GM23248 (cell line): ENCODE data around the gene MYADML2. TPM values are rescaled to one million over a fixed set of nuclear protein-coding genes. Genes with fewer than 3 reads are reported as not detected.

Experiments used
- DNase-seq: peaks from one replicate; pipeline ENCODE4 v3.0.0-alpha.2; 2015
- H2AFZ ChIP-seq: fragments of 200-600 bp; sonication (generic); 2 replicates; pipeline ENCODE4 v1.6.1; 2016; ENCODE audit warnings: antibody characterized with exemption
- H3F3A ChIP-seq: fragments of 200-600 bp; sonication (generic); 2 replicates; pipeline ENCODE4 v1.6.1; 2016; ENCODE audit warnings: mild to moderate bottlenecking, antibody characterized with exemption, mixed run types; ENCODE audit not compliant: insufficient read depth
- H3K27ac ChIP-seq: fragments of 200-600 bp; sonication (generic); 2 replicates; pipeline ENCODE4 v1.5.1; 2016; ENCODE audit warnings: mild to moderate bottlenecking
- H3K27me3 ChIP-seq: fragments of 200-600 bp; sonication (generic); replicated peaks from 2 replicates; pipeline ENCODE4 v1.6.1; 2016; ENCODE audit warnings: mild to moderate bottlenecking; ENCODE audit not compliant: insufficient read depth
- H3K36me3 ChIP-seq: fragments of 200-600 bp; sonication (generic); 2 replicates; pipeline ENCODE4 v1.6.1; 2016; ENCODE audit warnings: low read depth, mild to moderate bottlenecking
- H3K4me1 ChIP-seq: fragments of 200-600 bp; sonication (generic); 2 replicates; pipeline ENCODE4 v1.6.1; 2016; ENCODE audit warnings: mild to moderate bottlenecking; ENCODE audit not compliant: insufficient read depth
- H3K4me2 ChIP-seq: fragments of 200-600 bp; sonication (generic); one replicate; pipeline ENCODE4 v1.6.1; 2016; ENCODE audit warnings: mild to moderate bottlenecking; ENCODE audit not compliant: unreplicated experiment
- H3K4me3 ChIP-seq: fragments of 200-600 bp; sonication (generic); 2 replicates; pipeline ENCODE4 v1.5.1; 2016; ENCODE audit warnings: mild to moderate bottlenecking
- H3K79me2 ChIP-seq: fragments of 200-600 bp; sonication (generic); 2 replicates; pipeline ENCODE4 v1.6.1; 2016; ENCODE audit warnings: mild to moderate bottlenecking; ENCODE audit not compliant: insufficient read depth
- H3K9ac ChIP-seq: fragments of 200-600 bp; sonication (generic); 2 replicates; pipeline ENCODE4 v1.6.1; 2016; ENCODE audit warnings: mild to moderate bottlenecking
- H3K9me2 ChIP-seq: fragments of 200-600 bp; sonication (generic); 2 replicates; pipeline ENCODE4 v1.6.1; 2016; ENCODE audit warnings: mixed run types, mild to moderate bottlenecking, moderate library complexity; ENCODE audit not compliant: insufficient read depth
- H3K9me3 ChIP-seq: fragments of 200-600 bp; sonication (generic); one replicate; pipeline ENCODE4 v1.6.1; 2017; ENCODE audit warnings: low read depth
- H4K20me1 ChIP-seq: fragments of 200-600 bp; sonication (generic); 2 replicates; pipeline ENCODE4 v1.6.0; 2016; ENCODE audit not compliant: insufficient read depth
- EZH2 ChIP-seq: fragments of 200-600 bp; sonication (generic); IDR thresholded peaks from 2 replicates; pipeline ENCODE4 v1.6.1; 2018; ENCODE audit warnings: antibody characterized with exemption, mild to moderate bottlenecking; ENCODE audit not compliant: insufficient read depth, poor library complexity, severe bottlenecking
- EZH2phosphoT487 ChIP-seq: fragments of 200-600 bp; sonication (generic); IDR thresholded peaks from 2 replicates; pipeline ENCODE4 v1.6.1; 2018; ENCODE audit warnings: antibody characterized with exemption, moderate library complexity, mild to moderate bottlenecking, low read depth; ENCODE audit not compliant: insufficient read depth
- WGBS, 2 experiments: methylation state at CpG; one replicate each; pipeline ENCODE4 v1.1.6; 2015 to 2017; ENCODE audit warnings: low lambda C conversion rate in 2 of 2, low coverage in 1 of 2; ENCODE audit errors: missing lambda C conversion rate in 2 of 2; 5-methylcytosine and 5-hydroxymethylcytosine counted together
- in situ Hi-C: fragments of 300-500 bp; cut with MboI; formaldehyde crosslinking; loops from 2 replicates; pipeline ENCODE4 v1.15.0; 2020
- polyA plus RNA-seq: library from polyadenylated mRNA; unstranded; fragments of >200 nt; fragmentation: Nextera tagmentation; extraction: Ambion mirVana; gene quantifications from 2 replicates; pipeline ENCODE4 v1.2.1, GENCODE V29; 2016
- total RNA-seq: library from RNA; depleted of rRNA; stranded (reverse); fragments of >200 nt; shearing (Covaris generic); gene quantifications from 2 replicates; pipeline ENCODE4 v1.2.3, GENCODE V29; 2014

The MYADML2 gene
- total and polyA plus RNA-seq, 2 experiments from 2014 or later, result not detected

DNA sequence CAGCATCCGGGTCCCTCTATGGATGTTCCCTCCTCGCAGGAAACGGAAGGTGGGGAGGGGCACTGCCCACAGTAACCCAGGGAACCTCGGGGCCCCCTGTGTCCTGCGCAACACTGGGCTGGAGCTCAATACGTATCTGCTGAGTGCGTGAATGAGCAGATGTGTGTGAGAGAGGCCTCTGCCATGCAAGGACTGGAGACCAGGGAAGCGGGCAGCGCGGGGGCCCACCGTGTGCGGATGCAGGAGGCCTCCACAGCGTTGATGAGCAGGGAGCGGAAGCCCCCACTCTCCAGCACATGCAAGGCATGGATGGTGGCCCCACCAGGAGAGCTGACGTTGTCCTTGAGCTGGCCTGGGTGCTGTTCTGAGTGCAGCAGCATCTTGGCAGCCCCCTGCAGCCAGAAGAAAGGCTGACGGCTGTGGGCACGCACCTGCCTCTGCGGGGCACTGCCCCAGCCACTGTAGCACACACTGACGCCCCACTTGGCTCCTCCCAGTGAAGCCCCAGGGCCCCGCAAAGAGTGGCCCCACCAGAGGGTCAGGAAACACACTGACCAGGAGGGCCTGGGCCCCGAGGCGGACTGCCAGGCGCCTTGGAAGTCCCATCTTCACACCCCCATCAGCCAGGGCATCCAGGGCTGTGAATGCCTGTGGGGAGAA lies 12.8 kb downstream of the MYADML2 start:
- H3K79me2 ChIP-seq, result peaks cover 16% of the 10 kb centered on the region
- no peaks in the 10 kb centered on the region for H3K9me3 ChIP-seq
- no peak overlapping the region for H3K27ac ChIP-seq
- H3K4me1 ChIP-seq, result 0 out of 2 replicates have a peak, but pooled peaks cover 7% of the 10 kb centered on the region
- no peaks in the 10 kb centered on the region for H3K36me3 ChIP-seq
- H3K9ac ChIP-seq, result no peak overlapping the region
- in situ Hi-C loops, result no loop called here
- H3K27me3 ChIP-seq, result no peaks in the 10 kb centered on the region
- no peak overlapping the region for H3K4me2 ChIP-seq
- DNase-seq, result no peak
- H2AFZ ChIP-seq, result no peak overlapping the region
- H3F3A ChIP-seq, result no peaks in the 10 kb centered on the region
- no peaks in the 10 kb centered on the region for H3K9me2 ChIP-seq
- no peaks in the 10 kb centered on the region for H4K20me1 ChIP-seq
- 94 to 96% methylated on average over 22 to 23 of the region's 23 CpGs for WGBS, 2 experiments
- no peak for TF ChIP-seq EZH2phosphoT487
- TF ChIP-seq EZH2, result no peak
- no peak overlapping the region for H3K4me3 ChIP-seq

DNA sequence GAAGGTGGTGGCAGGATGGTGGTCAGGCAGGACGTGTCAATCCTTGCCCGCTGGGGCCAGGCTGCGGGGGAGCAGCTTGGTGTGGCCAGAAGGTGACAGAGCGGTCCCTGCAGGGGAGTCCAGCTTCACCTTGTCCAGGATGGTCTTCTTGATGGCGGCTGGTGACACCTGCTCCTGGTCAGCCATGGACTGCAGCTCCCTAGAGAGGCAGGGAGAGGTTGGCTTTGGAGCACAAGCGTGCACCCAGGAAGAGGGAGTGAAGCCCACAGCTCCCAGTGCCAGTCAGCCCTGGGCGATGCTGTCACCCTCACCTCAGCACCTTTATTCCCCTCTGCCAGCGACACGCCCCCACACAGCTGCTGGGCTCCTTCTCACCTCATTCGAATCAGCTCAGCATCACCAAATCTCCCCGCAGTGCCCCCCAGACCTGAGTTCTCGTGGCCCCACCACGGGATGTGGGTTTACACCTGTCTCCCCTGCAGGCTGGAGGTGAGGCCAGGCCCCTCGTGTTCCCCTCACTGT lies 13.8 kb downstream of the MYADML2 start:
- WGBS, 2 experiments, result 90 to 93% methylated on average over 12 to 14 of the region's 14 CpGs
- Histone ChIP-seq H3K4me1 (0 out of 2 replicates have a peak, but pooled peaks cover 7% of the 10 kb centered on the region), H3K9me3 (no peaks in the 10 kb centered on the region), H3F3A (no peaks in the 10 kb centered on the region), H3K27ac (no peak overlapping the region), H3K4me2 (no peak overlapping the region), H3K27me3 (no peaks in the 10 kb centered on the region), H3K9me2 (no peaks in the 10 kb centered on the region), H3K79me2 (peaks cover 16% of the 10 kb centered on the region), H2AFZ (no peak overlapping the region), H3K9ac (no peak overlapping the region), H3K4me3 (no peak overlapping the region), H4K20me1 (no peaks in the 10 kb centered on the region), H3K36me3 (no peaks in the 10 kb centered on the region)
- no peak for DNase-seq
- in situ Hi-C loops, result no loop called here
- no peak for TF ChIP-seq EZH2phosphoT487
- no peak for TF ChIP-seq EZH2

DNA sequence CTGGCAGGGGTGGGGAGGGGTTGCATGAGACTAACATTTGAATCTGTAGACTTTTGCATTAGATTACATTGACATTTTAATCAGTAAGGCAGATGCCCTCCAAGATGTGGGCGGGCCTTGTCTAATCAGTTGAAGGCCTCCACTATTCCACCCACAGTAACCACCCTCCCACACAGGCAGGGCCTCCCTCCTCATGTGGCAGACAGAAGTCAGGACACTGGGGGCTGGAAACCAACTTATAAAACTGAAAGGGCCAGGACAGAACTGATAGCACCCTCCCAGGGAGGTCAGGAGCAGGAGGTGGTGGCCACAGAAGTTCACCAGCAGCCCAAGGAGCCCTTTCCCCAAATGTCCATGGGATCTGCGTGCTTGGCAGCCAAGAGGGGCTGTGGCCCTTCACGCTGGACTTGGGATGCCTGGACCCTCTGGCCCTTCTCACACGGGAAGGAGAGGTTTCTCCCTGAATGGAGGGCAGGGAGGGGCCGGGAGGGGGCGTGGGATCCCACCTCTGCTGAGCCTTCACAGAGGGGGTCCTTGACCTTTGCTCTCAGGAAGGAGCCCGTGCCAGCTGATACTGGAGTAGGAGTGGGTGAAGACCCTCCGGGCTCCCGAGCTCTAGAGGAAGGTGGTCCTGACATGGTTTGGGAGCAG lies 14.6 kb downstream of the MYADML2 start:
- peaks cover 16% of the 10 kb centered on the region for H3K79me2 ChIP-seq
- no peak for DNase-seq
- H3K4me1 ChIP-seq, result 0 out of 2 replicates have a peak, but pooled peaks cover 4% of the 10 kb centered on the region
- in situ Hi-C loops, result no loop called here
- H3K36me3 ChIP-seq, result no peaks in the 10 kb centered on the region
- no peak overlapping the region for H3K27ac ChIP-seq
- no peaks in the 10 kb centered on the region for H3K9me3 ChIP-seq
- H3K9me2 ChIP-seq, result no peaks in the 10 kb centered on the region
- H3K4me3 ChIP-seq, result no peak overlapping the region
- H3F3A ChIP-seq, result no peaks in the 10 kb centered on the region
- H2AFZ ChIP-seq, result no peak overlapping the region
- no peak for TF ChIP-seq EZH2
- no peak for TF ChIP-seq EZH2phosphoT487
- no peaks in the 10 kb centered on the region for H3K27me3 ChIP-seq
- WGBS, 2 experiments, result 66 to 75% methylated on average over 9 of the region's 9 CpGs
- no peaks in the 10 kb centered on the region for H4K20me1 ChIP-seq
- no peak overlapping the region for H3K4me2 ChIP-seq
- H3K9ac ChIP-seq, result no peak overlapping the region

DNA sequence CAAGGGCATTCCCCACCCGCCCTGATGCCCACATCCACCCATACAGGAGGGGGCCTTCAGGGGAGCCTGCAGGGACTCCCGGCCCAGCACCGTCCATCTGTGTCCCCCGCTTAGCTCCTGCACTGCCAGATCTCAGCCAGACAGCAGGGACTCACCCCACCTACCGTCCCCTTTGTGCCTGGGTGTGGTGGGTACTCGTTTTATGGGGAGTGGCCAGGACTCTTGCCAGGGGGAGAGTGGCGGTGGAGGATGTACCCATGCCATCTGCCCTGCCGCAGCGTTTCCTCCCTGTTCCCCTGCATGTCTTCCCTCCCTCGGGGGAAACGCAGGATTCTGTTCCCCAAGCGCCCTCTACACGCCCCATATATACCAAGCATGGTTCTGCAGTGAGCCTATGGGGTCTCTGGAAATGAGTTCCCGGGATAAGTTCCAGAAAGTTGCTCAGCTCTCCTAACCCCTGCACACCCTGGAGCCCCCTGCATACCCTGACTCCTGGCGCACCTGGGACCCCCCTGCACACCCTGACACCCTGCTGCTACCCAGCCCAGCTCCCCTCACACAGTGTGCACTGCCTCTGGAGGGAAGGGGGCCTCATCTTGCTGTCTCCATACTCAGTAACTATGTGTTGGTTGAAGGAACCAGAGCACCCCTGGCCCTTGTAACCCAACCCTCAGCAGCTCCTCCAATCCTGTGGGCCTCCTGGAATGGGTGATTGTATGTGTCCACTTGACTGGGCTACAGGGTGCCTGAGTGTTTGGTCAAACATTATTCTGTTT lies 15.3 kb downstream of the MYADML2 start:
- TF ChIP-seq EZH2phosphoT487 (no peak), EZH2 (no peak)
- no peak overlapping the region for H3K27ac ChIP-seq
- H3K4me2 ChIP-seq, result no peak overlapping the region
- no peak overlapping the region for H3K9ac ChIP-seq
- in situ Hi-C loops, result no loop called here
- no peaks in the 10 kb centered on the region for H3K36me3 ChIP-seq
- no peaks in the 10 kb centered on the region for H3K9me3 ChIP-seq
- H3K79me2 ChIP-seq, result peaks cover 19% of the 10 kb centered on the region
- 0 out of 2 replicates have a peak, but pooled peaks cover 4% of the 10 kb centered on the region for H3K4me1 ChIP-seq
- H3F3A ChIP-seq, result no peaks in the 10 kb centered on the region
- 20 to 21% methylated on average over 14 to 15 of the region's 15 CpGs for WGBS, 2 experiments
- no peak overlapping the region for H3K4me3 ChIP-seq
- DNase-seq, result no peak
- no peaks in the 10 kb centered on the region for H3K27me3 ChIP-seq
- H2AFZ ChIP-seq, result no peak overlapping the region
- H3K9me2 ChIP-seq, result no peaks in the 10 kb centered on the region
- H4K20me1 ChIP-seq, result no peaks in the 10 kb centered on the region
